Measurements from ENCODE around the gene MON1A.

- no peak for TF ChIP-seq CTCF (IDR thresholded peaks at IDR 0.05; ENCODE audit: low read length)
- no peak for TF ChIP-seq EZH2 (optimal IDR thresholded peaks at IDR 0.05; ENCODE audit: low read depth, low read length)
- TF ChIP-seq EZH2phosphoT487 (IDR thresholded peaks at IDR 0.05; ENCODE audit: low read length) = no peak
These were observed 36.8 kb upstream of the MON1A start for GRCh38 chr3:49966233-49966942.
